K562 (cell line): Measurements from ENCODE around the gene KRTAP5-5. TPM values are rescaled to one million over a fixed set of nuclear protein-coding genes. Genes with fewer than 3 reads are reported as not detected.

ENCODE experiments used
- BCL6 ChIP-seq: fragments of 250-450 bp; sonication (Bioruptor Pico); IDR thresholded peaks from 2 replicates; pipeline ENCODE4 v1.4.0; 2020
- TBL1XR1 ChIP-seq, 2 experiments: IDR thresholded peaks; 2 replicates each; pipeline ENCODE4 v1.6.1; 2012; ENCODE audit warnings: improper control_type of control experiment in 2 of 2, low read length in 2 of 2, mild to moderate bottlenecking in 1 of 2
- TEAD2 ChIP-seq: fragments of 450-650 bp; IDR thresholded peaks from 2 replicates; pipeline ENCODE4 v1.6.1; 2016; ENCODE audit warnings: missing genetic modification characterization, control low read depth, missing compliant biosample characterization
- THAP7 ChIP-seq: fragments of 250-450 bp; sonication (Bioruptor Pico); IDR thresholded peaks from 2 replicates; pipeline ENCODE4 v1.5.0; 2021
- ZNF830 ChIP-seq: fragments of 250-450 bp; sonication (Bioruptor Pico); IDR thresholded peaks from 2 replicates; pipeline ENCODE4 v1.5.0; 2021; ENCODE audit warnings: mild to moderate bottlenecking
- polyA plus RNA-seq, 8 experiments: library from polyadenylated mRNA; depleted of rRNA in 4 of 8; stranded (reverse) in 5 of 8; unstranded in 3 of 8; fragments of >200 nt; fragmentation: Nextera tagmentation in 2 of 8; fragmentation: Illumina TruSeq in 1 of 8; extraction: Ambion mirVana in 2 of 8; extraction: Trizol in 1 of 8; gene quantifications; 2 replicates each; pipeline versions ENCODE4 v1.2.1 to v1.2.3, GENCODE V29; 2011 to 2014; ENCODE audit warnings: inconsistent platforms in 1 of 8, missing spikeins in 1 of 8
- total RNA-seq, 7 experiments: library from RNA; depleted of rRNA in 6 of 7; stranded (reverse); fragments of >200 nt in 6 of 7; fragmentation: Illumina TruSeq in 2 of 7; extraction: Trizol in 2 of 7; gene quantifications; 2 replicates each; pipeline versions ENCODE4 v1.2.1 to v1.2.3, GENCODE V29; 2011 to 2021; ENCODE audit warnings: low replicate concordance in 1 of 7
- TF ChIP-seq, protein P1 (sequence below), 2 experiments: fragments of 450-650 bp; IDR thresholded peaks; 2 replicates each; pipeline ENCODE4 v1.6.1; 2018; ENCODE audit warnings: mild to moderate bottlenecking in 2 of 2, low read depth in 1 of 2; ENCODE audit not compliant: partially characterized antibody in 2 of 2
- TF ChIP-seq, protein P2 (sequence below): fragments of 200-800 bp; sonication (Bioruptor generic); IDR thresholded peaks from 2 replicates; pipeline ENCODE4 v1.6.1; 2017; ENCODE audit warnings: missing genetic modification characterization, missing compliant biosample characterization

Gene KRTAP5-5
- total and polyA plus RNA-seq, 9 of the 15 experiments (the other 6 are each of a cell fraction or from before 2014, with no cell fraction given), result not detected

DNA sequence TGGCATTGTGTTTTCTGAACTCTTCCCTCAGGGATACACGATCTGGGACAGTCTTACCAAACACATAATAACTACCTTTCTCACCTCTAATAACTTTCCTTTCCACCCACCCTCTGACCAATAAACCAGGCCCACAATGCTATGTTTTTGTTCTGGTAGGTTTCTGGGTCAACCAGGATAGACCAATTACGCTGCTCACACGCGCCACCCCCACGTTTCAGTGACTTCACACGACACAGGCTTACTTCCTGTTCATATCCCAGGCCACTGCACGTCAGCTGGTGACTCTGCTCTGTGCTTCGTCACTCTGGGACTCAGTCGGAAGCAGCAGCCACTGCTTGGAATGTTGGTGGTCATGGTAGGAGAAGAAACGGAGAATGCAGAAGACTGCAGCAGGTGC lies 10.1 kb upstream of the KRTAP5-5 start (continued):
- TF ChIP-seq, protein P1, sequence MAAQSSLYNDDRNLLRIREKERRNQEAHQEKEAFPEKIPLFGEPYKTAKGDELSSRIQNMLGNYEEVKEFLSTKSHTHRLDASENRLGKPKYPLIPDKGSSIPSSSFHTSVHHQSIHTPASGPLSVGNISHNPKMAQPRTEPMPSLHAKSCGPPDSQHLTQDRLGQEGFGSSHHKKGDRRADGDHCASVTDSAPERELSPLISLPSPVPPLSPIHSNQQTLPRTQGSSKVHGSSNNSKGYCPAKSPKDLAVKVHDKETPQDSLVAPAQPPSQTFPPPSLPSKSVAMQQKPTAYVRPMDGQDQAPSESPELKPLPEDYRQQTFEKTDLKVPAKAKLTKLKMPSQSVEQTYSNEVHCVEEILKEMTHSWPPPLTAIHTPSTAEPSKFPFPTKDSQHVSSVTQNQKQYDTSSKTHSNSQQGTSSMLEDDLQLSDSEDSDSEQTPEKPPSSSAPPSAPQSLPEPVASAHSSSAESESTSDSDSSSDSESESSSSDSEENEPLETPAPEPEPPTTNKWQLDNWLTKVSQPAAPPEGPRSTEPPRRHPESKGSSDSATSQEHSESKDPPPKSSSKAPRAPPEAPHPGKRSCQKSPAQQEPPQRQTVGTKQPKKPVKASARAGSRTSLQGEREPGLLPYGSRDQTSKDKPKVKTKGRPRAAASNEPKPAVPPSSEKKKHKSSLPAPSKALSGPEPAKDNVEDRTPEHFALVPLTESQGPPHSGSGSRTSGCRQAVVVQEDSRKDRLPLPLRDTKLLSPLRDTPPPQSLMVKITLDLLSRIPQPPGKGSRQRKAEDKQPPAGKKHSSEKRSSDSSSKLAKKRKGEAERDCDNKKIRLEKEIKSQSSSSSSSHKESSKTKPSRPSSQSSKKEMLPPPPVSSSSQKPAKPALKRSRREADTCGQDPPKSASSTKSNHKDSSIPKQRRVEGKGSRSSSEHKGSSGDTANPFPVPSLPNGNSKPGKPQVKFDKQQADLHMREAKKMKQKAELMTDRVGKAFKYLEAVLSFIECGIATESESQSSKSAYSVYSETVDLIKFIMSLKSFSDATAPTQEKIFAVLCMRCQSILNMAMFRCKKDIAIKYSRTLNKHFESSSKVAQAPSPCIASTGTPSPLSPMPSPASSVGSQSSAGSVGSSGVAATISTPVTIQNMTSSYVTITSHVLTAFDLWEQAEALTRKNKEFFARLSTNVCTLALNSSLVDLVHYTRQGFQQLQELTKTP (IDR thresholded peaks at IDR 0.05; ENCODE audit: low read depth in 1 of 2, partially characterized antibody in 2 of 2), result no peak
- TF ChIP-seq, protein P2, sequence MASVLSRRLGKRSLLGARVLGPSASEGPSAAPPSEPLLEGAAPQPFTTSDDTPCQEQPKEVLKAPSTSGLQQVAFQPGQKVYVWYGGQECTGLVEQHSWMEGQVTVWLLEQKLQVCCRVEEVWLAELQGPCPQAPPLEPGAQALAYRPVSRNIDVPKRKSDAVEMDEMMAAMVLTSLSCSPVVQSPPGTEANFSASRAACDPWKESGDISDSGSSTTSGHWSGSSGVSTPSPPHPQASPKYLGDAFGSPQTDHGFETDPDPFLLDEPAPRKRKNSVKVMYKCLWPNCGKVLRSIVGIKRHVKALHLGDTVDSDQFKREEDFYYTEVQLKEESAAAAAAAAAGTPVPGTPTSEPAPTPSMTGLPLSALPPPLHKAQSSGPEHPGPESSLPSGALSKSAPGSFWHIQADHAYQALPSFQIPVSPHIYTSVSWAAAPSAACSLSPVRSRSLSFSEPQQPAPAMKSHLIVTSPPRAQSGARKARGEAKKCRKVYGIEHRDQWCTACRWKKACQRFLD (CRISPR knock-in tag), result no peak
- no peak for TF ChIP-seq TEAD2 (tag)
- no peak for TF ChIP-seq BCL6
- no peak for TF ChIP-seq TBL1XR1 (IDR thresholded peaks at IDR 0.05; ENCODE audit: low read length in 2 of 2)
- TF ChIP-seq ZNF830 (CRISPR knock-in tag), result no peak
- TF ChIP-seq THAP7 (CRISPR knock-in tag), result no peak
- TF ChIP-seq, all 486 proteins: peak for 19
